Endothelial cell of umbilical vein (primary cell): ENCODE data around the gene SMAD9.

ENCODE experiments used
- EZH2 ChIP-seq: IDR thresholded peaks from 2 replicates; pipeline ENCODE4 v1.6.1; 2012; ENCODE audit warnings: borderline replicate concordance, low read depth, mild to moderate bottlenecking, moderate library complexity, low read length, inconsistent platforms; ENCODE audit not compliant: severe bottlenecking
- FOS ChIP-seq: IDR thresholded peaks from 2 replicates; pipeline ENCODE4 v1.6.1; 2011; ENCODE audit warnings: mild to moderate bottlenecking, low read length, moderate library complexity, borderline replicate concordance; ENCODE audit not compliant: insufficient read depth
- MAX ChIP-seq: IDR thresholded peaks from 2 replicates; pipeline ENCODE4 v1.6.1; 2011; ENCODE audit not compliant: insufficient read depth, insufficient read length
- MYC ChIP-seq: IDR thresholded peaks from one replicate; pipeline ENCODE4 v1.6.1; 2011; ENCODE audit warnings: mild to moderate bottlenecking, low read depth, low read length
- POLR2A ChIP-seq: IDR thresholded peaks from 2 replicates; pipeline ENCODE4 v1.6.1; 2012; ENCODE audit warnings: low read depth, mild to moderate bottlenecking, control low read depth, low read length
- POLR2AphosphoS5 ChIP-seq: IDR thresholded peaks from 2 replicates; pipeline ENCODE4 v1.6.1; 2012; ENCODE audit warnings: low read depth, mild to moderate bottlenecking, control low read depth, low read length, moderate library complexity; ENCODE audit not compliant: insufficient read depth
- TF ChIP-seq, protein P1 (sequence below), 2 donors: IDR thresholded peaks; 1 replicate in 1 of 2; 2 replicates in 1 of 2; pipeline ENCODE4 v1.5.1; 2011; ENCODE audit warnings: low read length in 2 of 2, mild to moderate bottlenecking in 2 of 2, moderate library complexity in 2 of 2, control low read depth in 1 of 2, inconsistent platforms in 1 of 2, low read depth in 1 of 2; ENCODE audit not compliant: insufficient read depth in 1 of 2; ENCODE audit errors: extremely low read depth in 1 of 2

GRCh38 chr13:36815062-36815461 is 105.0 kb downstream of the SMAD9 start:
- TF ChIP-seq, protein P1, sequence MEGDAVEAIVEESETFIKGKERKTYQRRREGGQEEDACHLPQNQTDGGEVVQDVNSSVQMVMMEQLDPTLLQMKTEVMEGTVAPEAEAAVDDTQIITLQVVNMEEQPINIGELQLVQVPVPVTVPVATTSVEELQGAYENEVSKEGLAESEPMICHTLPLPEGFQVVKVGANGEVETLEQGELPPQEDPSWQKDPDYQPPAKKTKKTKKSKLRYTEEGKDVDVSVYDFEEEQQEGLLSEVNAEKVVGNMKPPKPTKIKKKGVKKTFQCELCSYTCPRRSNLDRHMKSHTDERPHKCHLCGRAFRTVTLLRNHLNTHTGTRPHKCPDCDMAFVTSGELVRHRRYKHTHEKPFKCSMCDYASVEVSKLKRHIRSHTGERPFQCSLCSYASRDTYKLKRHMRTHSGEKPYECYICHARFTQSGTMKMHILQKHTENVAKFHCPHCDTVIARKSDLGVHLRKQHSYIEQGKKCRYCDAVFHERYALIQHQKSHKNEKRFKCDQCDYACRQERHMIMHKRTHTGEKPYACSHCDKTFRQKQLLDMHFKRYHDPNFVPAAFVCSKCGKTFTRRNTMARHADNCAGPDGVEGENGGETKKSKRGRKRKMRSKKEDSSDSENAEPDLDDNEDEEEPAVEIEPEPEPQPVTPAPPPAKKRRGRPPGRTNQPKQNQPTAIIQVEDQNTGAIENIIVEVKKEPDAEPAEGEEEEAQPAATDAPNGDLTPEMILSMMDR (IDR thresholded peaks at IDR 0.05; ENCODE audit: extremely low read depth in 1 of 2, insufficient read depth in 1 of 2, low read depth in 1 of 2, low read length in 2 of 2), result no peak
- TF ChIP-seq POLR2AphosphoS5 (no peak), POLR2A (no peak), EZH2 (no peak), MAX (no peak), FOS (no peak), MYC (no peak)
